AG10803 (cell line): Measurements from ENCODE around the gene BMP5.

ENCODE experiments used
- DNase-seq: peaks from one replicate; pipeline ENCODE4 v3.0.0; 2010; ENCODE audit warnings: low read depth
- H3K4me3 ChIP-seq: 2 replicates; pipeline ENCODE4 v1.5.1; 2011; ENCODE audit warnings: mild to moderate bottlenecking, low read length, control low read depth
- TF ChIP-seq, protein P1 (sequence below): conservative IDR thresholded peaks from 2 replicates; pipeline ENCODE4 v1.5.1; 2011; ENCODE audit warnings: mild to moderate bottlenecking, low read length, control low read depth, inconsistent platforms

Gene BMP5

DNA sequence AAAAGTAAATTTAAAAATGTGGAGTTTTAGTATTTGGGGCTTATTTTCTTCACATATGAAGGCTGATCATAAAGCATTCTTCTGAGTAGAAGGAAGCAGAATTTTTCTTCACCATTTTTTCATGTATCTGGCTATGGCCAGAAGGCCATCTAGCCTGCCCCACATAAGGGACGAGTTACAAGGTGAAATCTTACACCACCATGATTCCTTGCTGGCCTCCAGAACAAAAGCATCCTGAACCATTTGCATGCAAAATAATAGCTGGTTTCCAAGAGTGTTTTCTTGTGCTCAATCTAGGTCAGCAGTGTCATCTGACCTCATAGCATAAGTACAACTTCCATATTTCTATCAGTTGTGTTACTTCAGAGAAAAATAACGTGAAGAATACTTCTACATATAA is 93.1 kb downstream of the BMP5 start:
- DNase-seq: no peak
- H3K4me3 ChIP-seq: no peak overlapping the region
- TF ChIP-seq, protein P1, sequence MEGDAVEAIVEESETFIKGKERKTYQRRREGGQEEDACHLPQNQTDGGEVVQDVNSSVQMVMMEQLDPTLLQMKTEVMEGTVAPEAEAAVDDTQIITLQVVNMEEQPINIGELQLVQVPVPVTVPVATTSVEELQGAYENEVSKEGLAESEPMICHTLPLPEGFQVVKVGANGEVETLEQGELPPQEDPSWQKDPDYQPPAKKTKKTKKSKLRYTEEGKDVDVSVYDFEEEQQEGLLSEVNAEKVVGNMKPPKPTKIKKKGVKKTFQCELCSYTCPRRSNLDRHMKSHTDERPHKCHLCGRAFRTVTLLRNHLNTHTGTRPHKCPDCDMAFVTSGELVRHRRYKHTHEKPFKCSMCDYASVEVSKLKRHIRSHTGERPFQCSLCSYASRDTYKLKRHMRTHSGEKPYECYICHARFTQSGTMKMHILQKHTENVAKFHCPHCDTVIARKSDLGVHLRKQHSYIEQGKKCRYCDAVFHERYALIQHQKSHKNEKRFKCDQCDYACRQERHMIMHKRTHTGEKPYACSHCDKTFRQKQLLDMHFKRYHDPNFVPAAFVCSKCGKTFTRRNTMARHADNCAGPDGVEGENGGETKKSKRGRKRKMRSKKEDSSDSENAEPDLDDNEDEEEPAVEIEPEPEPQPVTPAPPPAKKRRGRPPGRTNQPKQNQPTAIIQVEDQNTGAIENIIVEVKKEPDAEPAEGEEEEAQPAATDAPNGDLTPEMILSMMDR: no peak

DNA sequence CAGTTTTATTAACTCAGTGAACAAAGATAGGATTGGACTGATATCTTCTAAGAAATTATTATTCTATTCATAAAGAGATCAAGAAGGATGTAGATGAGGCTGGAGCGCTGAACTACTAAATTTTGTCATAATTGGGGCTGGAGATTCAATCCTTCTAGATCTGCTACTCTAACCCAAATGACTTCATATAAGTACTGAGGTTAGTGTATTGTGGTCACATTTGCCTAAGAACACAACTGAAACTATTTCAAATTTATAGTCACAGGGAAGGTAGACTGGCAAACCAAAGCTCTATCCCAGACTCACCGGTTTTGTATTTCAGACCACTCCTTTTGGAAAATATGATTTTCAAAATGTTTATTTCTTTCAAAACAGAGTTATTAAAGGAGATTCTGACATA is 96.7 kb downstream of the BMP5 start:
- no peak overlapping the region for H3K4me3 ChIP-seq

DNA sequence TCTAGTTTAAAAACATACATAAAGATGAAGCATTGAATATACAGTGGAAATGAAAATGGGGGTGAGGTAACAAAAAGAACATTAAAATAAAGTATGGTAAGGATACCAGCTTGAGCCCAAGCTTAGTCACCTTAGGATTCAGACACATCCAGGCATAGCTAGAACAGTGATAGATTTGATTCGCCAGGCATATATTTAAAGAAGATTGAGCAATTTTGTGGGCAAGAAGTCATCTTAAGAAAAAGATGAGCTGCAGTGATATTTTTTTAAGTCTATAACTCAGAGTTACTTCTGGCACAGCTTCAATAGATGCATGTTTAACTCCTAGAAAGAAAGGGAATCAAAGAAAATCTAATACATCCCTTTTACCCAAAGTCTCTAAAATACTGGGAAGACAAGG is 97.9 kb downstream of the BMP5 start:
- H3K4me3 ChIP-seq: no peak overlapping the region
- TF ChIP-seq, protein P1: no peak
- no peak for DNase-seq

More for the DNA sequence above, 96.7 kb downstream of the BMP5 start:
- TF ChIP-seq, protein P1: no peak
- no peak for DNase-seq

DNA sequence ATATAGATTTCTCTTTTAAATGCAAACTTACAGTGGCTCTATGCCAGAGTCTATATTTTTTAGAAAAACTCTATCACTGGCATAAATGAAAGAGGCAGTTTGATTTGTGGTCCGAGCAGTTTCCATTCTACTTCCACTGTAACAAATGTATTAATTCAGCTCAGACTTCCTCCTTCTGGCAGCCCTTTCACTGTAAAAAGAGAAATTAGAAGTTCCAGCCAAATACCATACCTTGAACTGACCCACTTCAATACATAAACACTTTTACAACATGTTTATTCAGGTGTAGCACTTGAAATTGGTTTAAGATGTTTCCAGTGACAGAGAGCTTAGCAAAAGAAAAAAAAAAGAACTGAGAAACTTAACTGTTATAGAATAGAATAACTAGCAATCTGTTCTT is 99.3 kb downstream of the BMP5 start:
- TF ChIP-seq, protein P1: no peak
- no peak overlapping the region for H3K4me3 ChIP-seq
- DNase-seq: no peak

DNA sequence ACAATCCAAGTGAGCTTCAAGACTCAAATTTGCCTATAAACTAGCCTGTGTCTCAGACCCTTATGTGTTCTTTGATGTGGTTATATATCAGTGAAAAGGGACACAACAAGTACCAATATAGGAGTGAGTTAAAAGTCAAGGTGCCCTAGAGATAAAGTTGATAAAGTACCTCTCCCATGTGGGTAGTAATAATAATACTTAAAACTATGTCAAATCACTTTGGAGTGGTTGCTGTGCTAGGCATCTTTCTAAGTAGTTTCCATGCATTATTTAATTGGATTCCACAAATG is 100.4 kb downstream of the BMP5 start:
- no peak for DNase-seq
- TF ChIP-seq, protein P1: no peak
- H3K4me3 ChIP-seq: no peak overlapping the region

DNA sequence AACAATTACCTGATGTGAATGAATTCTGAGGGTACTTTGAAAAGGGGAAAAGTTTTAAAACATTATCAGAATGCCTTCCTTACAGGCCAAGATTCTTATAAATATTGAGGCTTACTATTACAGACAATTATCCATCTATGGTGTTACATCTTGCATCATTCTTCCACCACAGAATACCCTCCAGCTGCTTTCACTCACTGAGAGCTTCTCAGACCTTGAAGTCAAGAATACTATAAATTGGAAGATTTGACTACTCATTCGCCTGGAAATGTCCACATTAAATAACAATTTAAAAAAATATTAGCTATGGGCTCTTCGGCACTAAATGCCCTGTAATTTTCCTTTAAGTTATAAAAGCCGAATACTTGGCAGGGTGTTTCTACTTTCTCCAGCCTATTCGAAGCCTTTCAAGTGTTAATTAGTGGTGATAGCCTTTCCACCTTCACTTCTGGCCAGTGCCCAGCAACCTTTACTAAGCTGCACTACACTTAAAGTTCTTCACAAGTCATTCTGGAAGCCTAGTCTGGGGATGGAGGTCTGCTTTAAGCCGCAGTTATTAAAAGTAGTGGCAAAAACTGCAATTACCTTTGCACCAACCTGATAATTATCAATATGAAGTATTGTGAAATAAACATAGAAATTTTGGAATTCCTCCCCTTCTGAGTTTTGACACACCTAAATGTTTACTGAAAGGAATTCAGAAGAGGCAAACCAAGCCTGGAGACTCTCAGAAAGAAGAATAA is 100.9 kb downstream of the BMP5 start:
- H3K4me3 ChIP-seq: no peak overlapping the region
- TF ChIP-seq, protein P1: no peak
- no peak for DNase-seq

DNA sequence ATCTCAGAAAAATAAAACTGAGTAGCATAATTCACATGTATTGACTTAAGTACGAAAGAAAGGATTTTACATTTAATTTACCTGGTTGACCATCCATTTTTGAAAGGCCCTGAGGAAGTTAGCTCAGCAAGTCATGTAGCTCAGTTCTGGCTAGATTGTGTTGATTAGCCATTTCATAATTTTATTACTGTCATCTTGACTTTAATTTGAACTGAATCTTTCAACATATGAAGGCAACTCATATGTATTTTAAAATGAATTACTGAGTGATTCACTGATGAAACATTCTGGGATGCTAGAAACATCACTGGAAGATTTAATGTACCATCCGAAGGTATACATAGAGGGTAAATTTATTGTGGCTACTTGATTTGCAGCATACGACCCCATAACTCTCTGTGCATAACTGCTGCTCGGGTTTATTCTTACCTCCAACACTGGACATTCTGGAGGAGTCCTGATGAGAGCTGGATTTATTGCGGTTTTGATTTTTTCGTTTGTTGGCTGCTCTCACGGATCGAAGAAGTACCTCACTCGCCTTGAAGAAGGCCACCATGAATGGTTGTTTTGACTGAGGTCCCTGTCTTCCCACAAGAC is 101.7 kb downstream of the BMP5 start:
- H3K4me3 ChIP-seq: no peak overlapping the region
- TF ChIP-seq, protein P1: no peak
- DNase-seq: no peak
